Measurements from ENCODE around the gene HACD1. TPM values are rescaled to one million over a fixed set of nuclear protein-coding genes. Genes with fewer than 3 reads are reported as not detected.

Gene HACD1
- total RNA-seq, 1 donor from 2014 or later: 5.4 TPM

DNA sequence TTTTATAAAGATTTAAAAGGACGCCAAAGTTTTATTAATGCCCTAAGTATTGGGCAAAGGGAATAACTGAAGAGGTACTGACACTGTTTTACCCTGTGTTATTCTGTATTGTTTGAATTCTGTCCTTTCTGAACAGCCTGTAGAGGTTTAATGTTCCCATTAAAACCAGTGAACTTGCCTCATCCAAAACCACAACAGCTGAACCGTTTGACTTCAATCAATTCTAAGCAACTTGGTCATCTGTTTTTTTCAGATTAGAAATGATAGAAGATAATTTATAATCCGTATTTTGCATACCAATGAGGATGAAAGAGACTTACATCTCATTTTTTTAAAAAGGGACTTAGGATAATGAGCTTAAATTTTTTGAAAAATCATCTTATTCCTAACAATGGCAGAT, 40.4 kb downstream of the HACD1 start:
- no peak for DNase-seq
- H3K9me3 Mint-ChIP-seq (ENCODE audit: unreplicated experiment): no peaks in the 10 kb centered on the region
- H3K27ac Mint-ChIP-seq (ENCODE audit: unreplicated experiment): no peak overlapping the region
- H3K36me3 Mint-ChIP-seq (ENCODE audit: unreplicated experiment): no peaks in the 10 kb centered on the region
- no peak overlapping the region for H3K4me3 Mint-ChIP-seq (ENCODE audit: unreplicated experiment)
- H3K27me3 Mint-ChIP-seq (ENCODE audit: unreplicated experiment): no peaks in the 10 kb centered on the region
- TF ChIP-seq, protein P1, sequence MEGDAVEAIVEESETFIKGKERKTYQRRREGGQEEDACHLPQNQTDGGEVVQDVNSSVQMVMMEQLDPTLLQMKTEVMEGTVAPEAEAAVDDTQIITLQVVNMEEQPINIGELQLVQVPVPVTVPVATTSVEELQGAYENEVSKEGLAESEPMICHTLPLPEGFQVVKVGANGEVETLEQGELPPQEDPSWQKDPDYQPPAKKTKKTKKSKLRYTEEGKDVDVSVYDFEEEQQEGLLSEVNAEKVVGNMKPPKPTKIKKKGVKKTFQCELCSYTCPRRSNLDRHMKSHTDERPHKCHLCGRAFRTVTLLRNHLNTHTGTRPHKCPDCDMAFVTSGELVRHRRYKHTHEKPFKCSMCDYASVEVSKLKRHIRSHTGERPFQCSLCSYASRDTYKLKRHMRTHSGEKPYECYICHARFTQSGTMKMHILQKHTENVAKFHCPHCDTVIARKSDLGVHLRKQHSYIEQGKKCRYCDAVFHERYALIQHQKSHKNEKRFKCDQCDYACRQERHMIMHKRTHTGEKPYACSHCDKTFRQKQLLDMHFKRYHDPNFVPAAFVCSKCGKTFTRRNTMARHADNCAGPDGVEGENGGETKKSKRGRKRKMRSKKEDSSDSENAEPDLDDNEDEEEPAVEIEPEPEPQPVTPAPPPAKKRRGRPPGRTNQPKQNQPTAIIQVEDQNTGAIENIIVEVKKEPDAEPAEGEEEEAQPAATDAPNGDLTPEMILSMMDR (IDR thresholded peaks at IDR 0.05; ENCODE audit: partially characterized antibody, unreplicated experiment): no peak
- no peaks in the 10 kb centered on the region for H3K4me1 Mint-ChIP-seq (ENCODE audit: low read depth, unreplicated experiment)

DNA sequence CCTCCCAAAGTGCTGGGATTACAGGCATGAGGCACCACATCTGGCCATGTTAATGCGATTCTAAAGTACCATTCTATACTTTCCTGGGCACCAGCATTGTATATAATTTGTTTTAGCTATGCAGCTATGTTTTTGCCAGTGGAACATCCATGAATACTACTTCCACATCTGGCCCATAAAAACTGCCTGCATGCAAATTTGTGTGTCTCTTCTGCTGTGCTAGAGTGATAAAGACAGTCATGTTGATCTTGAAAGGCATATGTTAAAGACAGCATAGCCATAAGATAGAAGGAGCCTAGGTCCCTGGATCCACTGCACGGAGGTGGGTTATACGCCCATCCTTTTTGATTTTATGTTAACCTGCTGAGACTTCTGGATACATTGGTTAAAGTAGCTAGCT, 52.3 kb downstream of the HACD1 start:
- TF ChIP-seq, protein P1 (IDR thresholded peaks at IDR 0.05; ENCODE audit: partially characterized antibody, unreplicated experiment): no peak
- Mint-ChIP-seq H3K36me3 (ENCODE audit: unreplicated experiment) (no peaks in the 10 kb centered on the region), H3K27me3 (ENCODE audit: unreplicated experiment) (peaks cover 1% of the 10 kb centered on the region), H3K4me3 (ENCODE audit: unreplicated experiment) (no peak overlapping the region), H3K4me1 (ENCODE audit: low read depth, unreplicated experiment) (no peaks in the 10 kb centered on the region), H3K9me3 (ENCODE audit: unreplicated experiment) (no peaks in the 10 kb centered on the region), H3K27ac (ENCODE audit: unreplicated experiment) (no peak overlapping the region)
- DNase-seq: no peak

DNA sequence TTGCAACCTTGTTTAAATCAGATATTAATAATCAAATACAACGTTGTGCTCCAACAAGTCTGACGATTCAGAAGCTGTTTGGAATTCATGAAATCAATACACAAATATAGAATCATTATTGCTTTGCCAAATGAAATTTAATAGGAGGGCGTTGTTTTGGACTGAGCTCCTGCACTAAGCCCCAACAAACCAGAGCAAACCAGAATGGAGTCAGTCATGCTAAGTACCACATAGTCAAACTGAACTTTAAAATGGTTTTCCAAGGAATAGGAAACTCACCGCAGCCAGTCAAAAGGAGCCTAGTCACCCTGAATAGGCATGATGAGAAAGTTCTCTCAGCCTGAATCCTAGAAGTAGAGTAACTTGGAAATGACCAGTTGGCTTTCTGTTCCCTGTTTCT, 53.7 kb downstream of the HACD1 start:
- no peak overlapping the region for H3K27ac Mint-ChIP-seq (ENCODE audit: unreplicated experiment)

DNA sequence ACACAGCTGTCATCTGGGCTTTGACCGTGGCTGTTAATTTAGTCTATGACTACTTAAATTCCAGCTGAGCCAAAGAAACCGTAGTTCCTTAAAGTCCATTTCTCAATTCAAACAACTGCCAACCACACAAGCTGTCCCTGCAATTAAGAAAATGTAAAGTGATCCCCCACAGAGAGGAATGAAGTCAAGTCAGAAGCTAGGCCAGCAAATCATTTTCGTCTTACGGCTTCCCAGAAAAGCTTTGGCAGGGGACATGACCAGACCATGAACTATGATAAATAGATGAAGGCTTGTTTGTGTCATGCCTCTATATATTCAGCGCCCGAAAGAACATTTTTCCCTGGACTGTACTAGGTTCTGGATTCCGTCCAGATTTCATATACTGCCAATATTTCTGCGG, 54.6 kb downstream of the HACD1 start:
- Mint-ChIP-seq H3K4me3 (ENCODE audit: unreplicated experiment) (no peak overlapping the region), H3K27me3 (ENCODE audit: unreplicated experiment) (peaks cover 1% of the 10 kb centered on the region), H3K9me3 (ENCODE audit: unreplicated experiment) (no peaks in the 10 kb centered on the region), H3K27ac (ENCODE audit: unreplicated experiment) (no peak overlapping the region), H3K36me3 (ENCODE audit: unreplicated experiment) (no peaks in the 10 kb centered on the region), H3K4me1 (ENCODE audit: low read depth, unreplicated experiment) (no peaks in the 10 kb centered on the region)
- TF ChIP-seq, protein P1 (IDR thresholded peaks at IDR 0.05; ENCODE audit: partially characterized antibody, unreplicated experiment): no peak
- DNase-seq: no peak

More for the DNA sequence above, 53.7 kb downstream of the HACD1 start:
- H3K36me3 Mint-ChIP-seq (ENCODE audit: unreplicated experiment): no peaks in the 10 kb centered on the region
- TF ChIP-seq, protein P1 (IDR thresholded peaks at IDR 0.05; ENCODE audit: partially characterized antibody, unreplicated experiment): no peak
- no peaks in the 10 kb centered on the region for H3K9me3 Mint-ChIP-seq (ENCODE audit: unreplicated experiment)
- peaks cover 1% of the 10 kb centered on the region for H3K27me3 Mint-ChIP-seq (ENCODE audit: unreplicated experiment)
- no peak for DNase-seq
- no peaks in the 10 kb centered on the region for H3K4me1 Mint-ChIP-seq (ENCODE audit: low read depth, unreplicated experiment)
- no peak overlapping the region for H3K4me3 Mint-ChIP-seq (ENCODE audit: unreplicated experiment)

DNA sequence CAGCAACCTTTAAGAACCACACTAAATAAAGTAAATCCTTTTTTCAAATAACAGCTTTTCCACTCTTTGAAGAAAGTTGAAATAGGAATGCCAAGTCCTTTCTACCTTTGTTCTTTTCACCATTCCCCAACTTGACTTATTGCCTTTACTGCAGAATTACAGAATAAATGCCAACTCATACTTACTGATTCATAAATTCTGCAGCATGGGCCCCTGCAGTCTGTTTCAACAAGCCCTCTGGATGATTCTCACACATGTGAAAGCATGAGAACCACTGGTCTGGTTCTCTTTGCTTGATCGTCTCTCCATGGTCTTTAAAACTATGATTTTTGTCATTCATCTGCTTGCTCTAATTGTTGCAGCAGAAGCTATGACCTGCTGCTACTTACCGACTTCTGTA, 56.1 kb downstream of the HACD1 start:
- TF ChIP-seq, protein P1 (IDR thresholded peaks at IDR 0.05; ENCODE audit: partially characterized antibody, unreplicated experiment): no peak
- Mint-ChIP-seq H3K27ac (ENCODE audit: unreplicated experiment) (no peak overlapping the region), H3K4me1 (ENCODE audit: low read depth, unreplicated experiment) (no peaks in the 10 kb centered on the region), H3K4me3 (ENCODE audit: unreplicated experiment) (no peak overlapping the region), H3K36me3 (ENCODE audit: unreplicated experiment) (no peaks in the 10 kb centered on the region), H3K27me3 (ENCODE audit: unreplicated experiment) (peaks cover 1% of the 10 kb centered on the region), H3K9me3 (ENCODE audit: unreplicated experiment) (no peaks in the 10 kb centered on the region)
- DNase-seq: no peak
